GM18858 (cell line): ENCODE measurements around the gene QSOX2.

ENCODE experiments used
- ATAC-seq: cut with Tn5 transposase; IDR thresholded peaks from one replicate; pipeline ENCODE4 v1.9.1; 2021; ENCODE audit not compliant: unreplicated experiment

QSOX2 gene

GRCh38 chr9:136245219-136246150 lies at the start of gene QSOX2:
Gene QSOX2 (minus strand): TSS chr9:136245812. CDS start chr9:136245803, 9 bp downstream.
- ATAC-seq: no peak

DNA sequence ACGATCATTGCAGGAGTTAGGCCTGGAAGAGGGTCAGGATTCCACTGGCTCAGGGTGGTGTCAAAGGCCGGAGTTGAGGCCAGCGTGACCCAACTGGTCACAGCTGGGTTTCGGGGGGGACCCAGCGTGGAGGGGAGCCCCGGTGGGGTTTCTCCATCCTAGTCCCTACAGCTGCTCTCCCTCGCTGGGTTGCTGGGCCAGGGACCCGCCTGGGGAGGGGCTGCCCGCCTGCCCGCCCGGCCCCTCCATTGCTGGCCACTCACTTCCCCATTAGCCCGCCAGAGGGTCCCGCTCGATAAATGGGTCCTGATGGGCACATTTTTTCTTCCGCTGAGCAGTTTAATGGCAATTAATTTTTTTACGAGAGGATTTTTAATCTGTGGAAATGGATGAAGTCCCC lies 49.4 kb upstream of the QSOX2 start:
- no peak for ATAC-seq

GRCh38 chr9:136294437-136294836 lies 48.8 kb upstream of the QSOX2 start:
- no peak for ATAC-seq

GRCh38 chr9:136293476-136294077 lies 48.0 kb upstream of the QSOX2 start:
- no peak for ATAC-seq

GRCh38 chr9:136292591-136293448 lies 47.2 kb upstream of the QSOX2 start:
- no peak for ATAC-seq

DNA sequence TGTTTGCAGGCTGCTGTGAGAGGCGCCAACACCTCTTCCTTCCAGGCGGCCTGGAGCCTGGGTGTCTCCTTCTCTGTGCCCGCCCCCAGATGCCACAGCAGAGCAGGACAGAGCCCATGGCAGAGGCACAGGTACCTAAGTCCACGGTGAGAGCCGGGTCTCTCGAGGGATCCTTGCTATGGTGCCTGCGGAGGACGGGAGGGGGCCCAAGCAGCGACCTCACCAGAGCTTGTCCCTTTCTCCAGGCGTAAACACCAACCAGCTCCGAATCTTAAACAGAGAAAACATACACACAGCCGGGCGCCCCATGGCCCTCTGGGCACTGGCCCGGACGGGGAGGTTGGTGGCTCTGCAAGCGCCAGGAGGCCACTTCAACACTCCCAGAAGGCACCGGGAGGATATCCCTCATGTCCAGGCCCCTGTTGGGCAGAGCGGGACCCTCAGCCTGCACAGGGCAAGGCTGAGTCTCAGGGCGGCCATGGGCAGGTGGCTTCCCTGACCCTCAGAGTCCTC lies 46.5 kb upstream of the QSOX2 start:
- ATAC-seq: no peak

DNA sequence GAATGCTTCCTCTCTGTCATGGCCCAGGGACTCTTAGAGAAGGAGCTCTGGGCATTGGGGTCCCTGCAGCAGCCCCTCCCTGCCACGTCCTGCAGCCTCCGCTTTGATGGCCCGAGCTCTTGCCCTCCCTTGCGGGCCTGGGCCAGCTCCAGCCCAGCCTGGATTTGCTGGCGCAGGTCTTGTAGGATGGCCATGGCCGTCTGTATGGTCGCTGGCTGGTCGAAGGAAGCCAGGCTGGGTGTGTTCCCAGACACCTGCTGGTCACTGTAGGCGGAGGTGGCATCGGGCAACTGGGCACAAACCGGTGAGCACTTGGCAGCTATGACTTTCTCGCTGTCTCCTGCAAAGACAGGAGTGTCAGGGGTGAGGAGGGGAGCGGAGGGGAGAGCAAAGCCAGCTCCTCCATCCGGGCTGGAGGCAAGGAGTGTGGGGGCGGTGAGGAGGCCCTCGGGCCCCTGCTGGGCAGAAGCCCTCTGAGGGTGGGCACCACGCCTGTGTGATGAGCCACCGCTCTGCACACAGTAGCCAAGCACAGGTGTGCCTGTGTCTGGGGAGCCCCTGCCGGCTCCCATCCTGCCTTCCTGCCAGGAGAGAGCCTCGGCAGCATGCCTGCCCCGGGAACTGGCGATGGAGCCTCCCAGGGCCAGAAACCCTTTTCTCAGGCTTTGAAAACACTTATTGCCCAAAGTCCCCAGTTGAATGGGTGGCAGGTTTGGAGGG lies 45.9 kb upstream of the QSOX2 start:
- no peak for ATAC-seq

GRCh38 chr9:136290508-136291000 lies 44.9 kb upstream of the QSOX2 start:
- ATAC-seq: no peak

- no peak for ATAC-seq
These were observed 44.3 kb upstream of the QSOX2 start for GRCh38 chr9:136289651-136290507.

DNA sequence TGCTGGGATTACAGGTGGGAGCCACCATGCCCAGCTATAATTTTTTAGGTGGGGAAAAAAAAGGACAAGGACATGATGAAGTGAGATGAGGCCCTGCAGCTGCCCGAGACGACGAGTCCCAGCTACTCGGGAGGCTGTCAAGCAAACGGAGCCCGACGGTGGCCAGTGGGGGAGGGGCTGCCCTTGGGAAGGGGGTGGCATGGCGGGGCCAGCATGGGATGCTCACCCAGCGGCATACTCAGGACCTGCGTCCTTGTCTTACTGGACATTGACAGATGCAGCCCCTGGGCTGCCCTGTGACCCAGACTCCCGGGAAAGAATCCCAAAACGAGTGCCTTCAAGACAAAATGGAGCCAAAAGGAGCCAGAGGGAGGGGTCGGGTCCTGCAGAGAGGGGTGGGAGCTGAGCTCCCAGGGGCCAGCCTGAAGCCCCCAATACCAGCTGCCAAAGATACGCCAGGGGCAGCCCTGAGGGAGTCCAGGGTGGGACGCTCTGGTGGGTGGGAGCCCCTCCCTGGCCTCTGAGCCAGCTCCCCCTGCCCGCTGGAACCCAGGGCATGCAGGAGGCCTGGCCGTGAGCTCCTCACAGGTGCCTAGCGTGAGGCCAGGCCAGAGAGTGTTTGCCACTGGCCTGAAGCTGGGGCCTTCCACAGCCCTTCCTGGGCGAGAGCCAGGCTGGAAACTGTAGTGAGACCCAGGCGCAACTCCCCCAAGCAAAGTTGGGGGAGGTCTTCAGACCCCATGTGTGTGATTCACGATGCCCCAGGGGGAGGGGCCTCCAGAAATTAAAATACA lies 42.5 kb upstream of the QSOX2 start:
- ATAC-seq: no peak

DNA sequence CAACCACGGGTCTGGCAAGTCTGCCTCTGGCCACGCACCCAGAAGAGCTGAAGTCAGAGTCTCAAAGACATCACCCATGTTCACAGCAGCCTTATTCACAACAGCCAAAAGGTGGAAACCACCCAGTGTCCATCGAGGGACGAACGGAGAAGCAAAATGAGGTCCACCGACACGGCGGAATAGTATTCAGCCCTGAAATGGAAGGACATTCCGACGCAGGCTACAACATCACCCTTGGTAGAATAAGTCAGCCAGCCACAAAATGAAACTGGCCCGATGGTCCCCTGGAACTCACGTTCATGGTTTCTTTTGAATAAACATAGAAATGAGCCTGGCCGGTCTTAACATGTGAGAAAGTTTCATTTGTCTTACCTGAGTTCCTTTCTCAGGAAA lies 41.4 kb upstream of the QSOX2 start:
- ATAC-seq: no peak

- no peak for ATAC-seq
These were observed 40.9 kb upstream of the QSOX2 start for GRCh38 chr9:136286359-136286986.

GRCh38 chr9:136285501-136286358 lies 40.1 kb upstream of the QSOX2 start:
- no peak for ATAC-seq

GRCh38 chr9:136284951-136285350 lies 39.3 kb upstream of the QSOX2 start:
- ATAC-seq: no peak

GRCh38 chr9:136284311-136284710 lies 38.7 kb upstream of the QSOX2 start:
- no peak for ATAC-seq

GRCh38 chr9:136283291-136284235 lies 38.0 kb upstream of the QSOX2 start:
- no peak for ATAC-seq
